Measurements from ENCODE around the gene LYG1. TPM values are rescaled to one million over a fixed set of nuclear protein-coding genes. Genes with fewer than 3 reads are reported as not detected.

LYG1 gene
- total and polyA plus RNA-seq, 2 of the 13 experiments (the other 11 are each of a cell fraction or from before 2014, with no cell fraction given), result 1.00 to 2.9 TPM

DNA sequence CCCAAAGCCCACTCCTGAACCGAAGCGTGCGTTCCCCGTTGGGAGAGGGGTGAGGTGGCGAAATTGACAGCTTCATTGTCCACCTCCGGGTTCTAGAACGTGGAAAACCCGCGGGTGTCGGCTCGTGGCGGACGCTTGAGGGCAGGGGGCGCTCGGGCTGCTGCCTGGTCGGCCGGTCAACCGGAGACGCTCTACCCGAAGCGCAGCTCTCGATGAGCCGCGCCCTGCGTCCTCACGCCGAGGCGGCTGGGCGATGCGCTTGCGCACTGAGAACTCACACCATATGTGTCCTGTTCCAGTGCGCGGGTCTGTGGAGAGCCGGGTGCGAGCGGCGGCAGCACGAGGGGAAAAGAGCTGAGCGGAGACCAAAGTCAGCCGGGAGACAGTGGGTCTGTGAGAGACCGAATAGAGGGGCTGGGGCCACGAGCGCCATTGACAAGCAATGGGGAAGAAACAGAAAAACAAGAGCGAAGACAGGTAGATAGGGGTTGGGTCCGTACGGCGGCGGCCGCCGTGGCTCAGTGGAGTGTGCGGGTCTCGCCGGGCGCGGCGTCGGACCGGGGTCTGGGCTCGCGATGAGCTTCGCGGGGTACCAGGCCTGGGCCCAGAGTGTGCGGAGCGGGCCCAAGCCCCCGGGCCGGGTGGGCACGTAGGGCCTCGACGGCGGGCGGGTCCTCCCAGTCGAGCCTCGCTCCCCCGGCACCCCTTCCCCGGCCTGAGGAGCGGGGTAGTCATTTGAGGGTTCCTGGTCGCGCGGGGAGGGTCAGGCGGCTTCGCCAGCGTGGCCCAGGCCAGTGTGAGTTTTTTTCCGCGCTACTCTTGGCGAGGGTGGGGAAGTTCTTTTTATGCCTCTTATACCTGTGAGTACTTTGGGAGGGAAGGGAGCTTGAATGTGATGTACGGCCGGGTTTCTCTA, 36.4 kb upstream of the LYG1 start, which contains the start of gene EIF5B (continued):
- TF ChIP-seq ZNF740 (CRISPR knock-in tag; IDR thresholded peaks at IDR 0.05) (peak; percentile 57; the same call in 1 of the 2 replicates), SIN3B (IDR thresholded peaks at IDR 0.05; ENCODE audit: low read length) (peak; percentile 71; the same call in 1 of the 2 replicates), GATA4 (IDR thresholded peaks at IDR 0.05; ENCODE audit: borderline replicate concordance, low read depth) (peak; percentile 78; the same call in 1 of the 2 replicates), ZSCAN30 (CRISPR knock-in tag; IDR thresholded peaks at IDR 0.05) (peak; percentile 87; the same call in 1 of the 2 replicates), RFX3 (CRISPR knock-in tag; IDR thresholded peaks at IDR 0.05) (no peak), NFE2 (CRISPR knock-in tag; IDR thresholded peaks at IDR 0.05) (no peak), FUBP1 (CRISPR knock-in tag; IDR thresholded peaks at IDR 0.05; ENCODE audit: borderline replicate concordance) (no peak), TBP (CRISPR knock-in tag; IDR thresholded peaks at IDR 0.05) (no peak), ZC3H4 (CRISPR knock-in tag; IDR thresholded peaks at IDR 0.05; ENCODE audit: borderline replicate concordance) (no peak), ATF3 (CRISPR knock-in tag; IDR thresholded peaks at IDR 0.05) (0 out of 2 replicates have a peak, but pooled peaks have one; percentile 6), MAFG (CRISPR knock-in tag; IDR thresholded peaks at IDR 0.05) (peak; percentile 11; the same call in 1 of the 2 replicates), ZFX (CRISPR knock-in tag; IDR thresholded peaks at IDR 0.05; ENCODE audit: low read depth) (peak; percentile 90), FLYWCH1 (CRISPR knock-in tag; IDR thresholded peaks at IDR 0.05) (0 out of 2 replicates have a peak, but pooled peaks have one; percentile 48), SYNCRIP (IDR thresholded peaks at IDR 0.05; ENCODE audit: insufficient read depth, low read depth, low read length) (no peak), SMAD1 (CRISPR knock-in tag; IDR thresholded peaks at IDR 0.05; ENCODE audit: borderline replicate concordance, low read depth) (no peak), SALL1 (CRISPR knock-in tag; IDR thresholded peaks at IDR 0.05) (peak; percentile 95), CENPBD1 (CRISPR knock-in tag; IDR thresholded peaks at IDR 0.05; ENCODE audit: borderline replicate concordance, low read depth) (no peak; the same call in 1 of the 2 replicates)
- TF ChIP-seq, protein P1, sequence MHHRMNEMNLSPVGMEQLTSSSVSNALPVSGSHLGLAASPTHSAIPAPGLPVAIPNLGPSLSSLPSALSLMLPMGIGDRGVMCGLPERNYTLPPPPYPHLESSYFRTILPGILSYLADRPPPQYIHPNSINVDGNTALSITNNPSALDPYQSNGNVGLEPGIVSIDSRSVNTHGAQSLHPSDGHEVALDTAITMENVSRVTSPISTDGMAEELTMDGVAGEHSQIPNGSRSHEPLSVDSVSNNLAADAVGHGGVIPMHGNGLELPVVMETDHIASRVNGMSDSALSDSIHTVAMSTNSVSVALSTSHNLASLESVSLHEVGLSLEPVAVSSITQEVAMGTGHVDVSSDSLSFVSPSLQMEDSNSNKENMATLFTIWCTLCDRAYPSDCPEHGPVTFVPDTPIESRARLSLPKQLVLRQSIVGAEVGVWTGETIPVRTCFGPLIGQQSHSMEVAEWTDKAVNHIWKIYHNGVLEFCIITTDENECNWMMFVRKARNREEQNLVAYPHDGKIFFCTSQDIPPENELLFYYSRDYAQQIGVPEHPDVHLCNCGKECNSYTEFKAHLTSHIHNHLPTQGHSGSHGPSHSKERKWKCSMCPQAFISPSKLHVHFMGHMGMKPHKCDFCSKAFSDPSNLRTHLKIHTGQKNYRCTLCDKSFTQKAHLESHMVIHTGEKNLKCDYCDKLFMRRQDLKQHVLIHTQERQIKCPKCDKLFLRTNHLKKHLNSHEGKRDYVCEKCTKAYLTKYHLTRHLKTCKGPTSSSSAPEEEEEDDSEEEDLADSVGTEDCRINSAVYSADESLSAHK (CRISPR knock-in tag; IDR thresholded peaks at IDR 0.05; ENCODE audit: borderline replicate concordance), result no peak
- TF ChIP-seq, protein P2, sequence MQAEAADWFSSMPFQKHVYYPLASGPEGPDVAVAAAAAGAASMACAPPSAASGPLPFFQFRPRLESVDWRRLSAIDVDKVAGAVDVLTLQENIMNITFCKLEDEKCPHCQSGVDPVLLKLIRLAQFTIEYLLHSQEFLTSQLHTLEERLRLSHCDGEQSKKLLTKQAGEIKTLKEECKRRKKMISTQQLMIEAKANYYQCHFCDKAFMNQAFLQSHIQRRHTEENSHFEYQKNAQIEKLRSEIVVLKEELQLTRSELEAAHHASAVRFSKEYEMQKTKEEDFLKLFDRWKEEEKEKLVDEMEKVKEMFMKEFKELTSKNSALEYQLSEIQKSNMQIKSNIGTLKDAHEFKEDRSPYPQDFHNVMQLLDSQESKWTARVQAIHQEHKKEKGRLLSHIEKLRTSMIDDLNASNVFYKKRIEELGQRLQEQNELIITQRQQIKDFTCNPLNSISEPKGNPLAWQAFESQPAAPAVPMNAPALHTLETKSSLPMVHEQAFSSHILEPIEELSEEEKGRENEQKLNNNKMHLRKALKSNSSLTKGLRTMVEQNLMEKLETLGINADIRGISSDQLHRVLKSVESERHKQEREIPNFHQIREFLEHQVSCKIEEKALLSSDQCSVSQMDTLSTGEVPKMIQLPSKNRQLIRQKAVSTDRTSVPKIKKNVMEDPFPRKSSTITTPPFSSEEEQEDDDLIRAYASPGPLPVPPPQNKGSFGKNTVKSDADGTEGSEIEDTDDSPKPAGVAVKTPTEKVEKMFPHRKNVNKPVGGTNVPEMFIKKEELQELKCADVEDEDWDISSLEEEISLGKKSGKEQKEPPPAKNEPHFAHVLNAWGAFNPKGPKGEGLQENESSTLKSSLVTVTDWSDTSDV (CRISPR knock-in tag; IDR thresholded peaks at IDR 0.05), result peak; percentile 99
